KMS-11 (cell line): ENCODE measurements around the gene GAL3ST3.
A peak's percentile ranks its signal among the peaks of the same experiment; 100 is the strongest.

Experiments used
- H2AFZ ChIP-seq: fragments of 200-600 bp; sonication (generic); 2 replicates; pipeline ENCODE4 v1.6.1; 2016; ENCODE audit warnings: antibody characterized with exemption, mixed run types, low read depth
- H3K27ac ChIP-seq: fragments of 200-600 bp; sonication (generic); 2 replicates; pipeline ENCODE4 v1.6.1; 2016; ENCODE audit warnings: mild to moderate bottlenecking, mixed run types
- H3K27me3 ChIP-seq: fragments of 200-600 bp; sonication (generic); 2 replicates; pipeline ENCODE4 v1.6.1; 2017; ENCODE audit warnings: mild to moderate bottlenecking, low read depth, mixed run types, moderate library complexity; ENCODE audit not compliant: insufficient read depth
- H3K36me3 ChIP-seq: fragments of 200-600 bp; sonication (generic); 2 replicates; pipeline ENCODE4 v1.6.1; 2017; ENCODE audit warnings: mild to moderate bottlenecking, mixed run types; ENCODE audit not compliant: insufficient read depth
- H3K4me1 ChIP-seq: fragments of 200-600 bp; sonication (generic); 2 replicates; pipeline ENCODE4 v1.6.1; 2016; ENCODE audit warnings: mild to moderate bottlenecking, low read depth, mixed run types; ENCODE audit not compliant: poor library complexity, severe bottlenecking
- H3K4me2 ChIP-seq: fragments of 200-600 bp; sonication (generic); 2 replicates; pipeline ENCODE4 v1.7.0; 2016; ENCODE audit warnings: mild to moderate bottlenecking, mixed run types
- H3K4me3 ChIP-seq: fragments of 200-600 bp; sonication (generic); IDR thresholded peaks from 2 replicates; pipeline ENCODE4 v1.6.1; 2017; ENCODE audit warnings: low read depth, low read length, mixed read lengths; ENCODE audit not compliant: insufficient read depth
- H3K79me2 ChIP-seq: fragments of 200-600 bp; sonication (generic); 2 replicates; pipeline ENCODE4 v1.6.1; 2016; ENCODE audit warnings: low read depth, mixed run types; ENCODE audit not compliant: insufficient read depth
- H3K9ac ChIP-seq: fragments of 200-600 bp; sonication (generic); 2 replicates; pipeline ENCODE4 v1.6.1; 2016; ENCODE audit warnings: mild to moderate bottlenecking, mixed run types
- H4K20me1 ChIP-seq: fragments of 200-600 bp; sonication (generic); 2 replicates; pipeline ENCODE4 v1.6.1; 2016; ENCODE audit warnings: mild to moderate bottlenecking, mixed run types; ENCODE audit not compliant: insufficient read depth
- CTCF ChIP-seq: fragments of 200-600 bp; sonication (generic); conservative IDR thresholded peaks from 2 replicates; pipeline ENCODE4 v1.6.1; 2017; ENCODE audit warnings: low read depth, mild to moderate bottlenecking, antibody characterized with exemption, low read length, moderate library complexity, mixed read lengths

Gene GAL3ST3

GRCh38 chr11:66087148-66087908 lies 38.4 kb upstream of the GAL3ST3 start:
- Histone ChIP-seq H3K4me2 (no peak overlapping the region), H3K4me3 (no peak overlapping the region), H3K27ac (no peak overlapping the region), H4K20me1 (0 out of 2 replicates have a peak, but pooled peaks cover 9% of the 10 kb centered on the region), H3K9ac (no peak overlapping the region), H3K36me3 (no peaks in the 10 kb centered on the region), H3K79me2 (peaks cover 42% of the 10 kb centered on the region; the same call in 1 of the 2 replicates), H3K4me1 (peaks cover 15% of the 10 kb centered on the region), H3K27me3 (no peaks in the 10 kb centered on the region), H2AFZ (no peak overlapping the region)
- no peak for TF ChIP-seq CTCF

- Histone ChIP-seq H4K20me1 (0 out of 2 replicates have a peak, but pooled peaks cover 9% of the 10 kb centered on the region), H3K4me2 (no peak overlapping the region), H3K27me3 (no peaks in the 10 kb centered on the region), H3K27ac (no peak overlapping the region), H3K9ac (no peak overlapping the region), H2AFZ (no peak overlapping the region), H3K79me2 (peaks cover 62% of the 10 kb centered on the region), H3K36me3 (no peaks in the 10 kb centered on the region), H3K4me1 (peaks cover 39% of the 10 kb centered on the region), H3K4me3 (no peak overlapping the region)
- TF ChIP-seq CTCF: no peak
These were observed 36.0 kb upstream of the GAL3ST3 start for GRCh38 chr11:66084821-66085475.

GRCh38 chr11:66083767-66084166 lies 34.8 kb upstream of the GAL3ST3 start:
- TF ChIP-seq CTCF: no peak
- no peak overlapping the region for H3K4me3 ChIP-seq
- no peak overlapping the region for H3K27ac ChIP-seq
- H3K4me1 ChIP-seq: peaks cover 51% of the 10 kb centered on the region
- no peak overlapping the region for H3K4me2 ChIP-seq
- H2AFZ ChIP-seq: no peak overlapping the region
- peaks cover 61% of the 10 kb centered on the region for H3K79me2 ChIP-seq
- no peaks in the 10 kb centered on the region for H3K27me3 ChIP-seq
- H3K9ac ChIP-seq: no peak overlapping the region
- H3K36me3 ChIP-seq: no peaks in the 10 kb centered on the region
- 0 out of 2 replicates have a peak, but pooled peaks cover 9% of the 10 kb centered on the region for H4K20me1 ChIP-seq

GRCh38 chr11:66082946-66083698 lies 34.2 kb upstream of the GAL3ST3 start:
- 0 out of 2 replicates have a peak, but pooled peaks cover 9% of the 10 kb centered on the region for H4K20me1 ChIP-seq
- no peak overlapping the region for H3K27ac ChIP-seq
- H3K4me2 ChIP-seq: peak overlapping the region; percentile 7; the same call in 1 of the 2 replicates
- no peak for TF ChIP-seq CTCF
- no peaks in the 10 kb centered on the region for H3K36me3 ChIP-seq
- no peak overlapping the region for H3K9ac ChIP-seq
- no peak overlapping the region for H3K4me3 ChIP-seq
- H3K27me3 ChIP-seq: no peaks in the 10 kb centered on the region
- no peak overlapping the region for H2AFZ ChIP-seq
- peaks cover 57% of the 10 kb centered on the region for H3K4me1 ChIP-seq
- H3K79me2 ChIP-seq: peaks cover 61% of the 10 kb centered on the region
